H9 (cell line): ENCODE results near the gene MCFD2. TPM values are rescaled to one million over a fixed set of nuclear protein-coding genes. Genes with fewer than 3 reads are reported as not detected.

ENCODE experiments used
- DNase-seq: peaks from one replicate; pipeline ENCODE4 v3.0.0-alpha.2; 2017
- H2AFZ ChIP-seq: one replicate; pipeline ENCODE4 v1.6.1; 2013; ENCODE audit warnings: mild to moderate bottlenecking, low read length, control low read depth, moderate library complexity
- H2AK5ac ChIP-seq: 2 replicates; pipeline ENCODE4 v1.6.1; 2013; ENCODE audit warnings: low read length, control low read depth, mixed read lengths; ENCODE audit not compliant: insufficient read length
- H2BK120ac ChIP-seq: one replicate; pipeline ENCODE4 v1.6.1; 2013; ENCODE audit warnings: low read depth, mild to moderate bottlenecking, low read length, control low read depth, inconsistent platforms; ENCODE audit not compliant: poor library complexity, severe bottlenecking
- H2BK12ac ChIP-seq: 2 replicates; pipeline ENCODE4 v1.6.1; 2013; ENCODE audit warnings: low read length, control low read depth, mixed read lengths, low read depth; ENCODE audit not compliant: insufficient read length
- H2BK15ac ChIP-seq: 2 replicates; pipeline ENCODE4 v1.6.1; 2013; ENCODE audit warnings: low read depth, low read length, control low read depth
- H2BK20ac ChIP-seq: one replicate; pipeline ENCODE4 v1.6.1; 2013; ENCODE audit warnings: low read depth, mild to moderate bottlenecking, low read length, control low read depth, inconsistent platforms; ENCODE audit not compliant: poor library complexity, severe bottlenecking
- H2BK5ac ChIP-seq: 2 replicates; pipeline ENCODE4 v1.6.1; 2013; ENCODE audit warnings: low read length, control low read depth, mixed read lengths; ENCODE audit not compliant: insufficient read length
- H3K14ac ChIP-seq: 2 replicates; pipeline ENCODE4 v1.6.1; 2013; ENCODE audit warnings: low read length, control low read depth; ENCODE audit not compliant: insufficient read depth
- H3K18ac ChIP-seq: 2 replicates; pipeline ENCODE4 v1.6.1; 2013; ENCODE audit warnings: low read depth, mild to moderate bottlenecking, mixed read lengths, low read length, control low read depth; ENCODE audit not compliant: insufficient read length
- H3K23ac ChIP-seq: 2 replicates; pipeline ENCODE4 v1.6.1; 2013; ENCODE audit warnings: low read length, control low read depth, mixed read lengths, low read depth; ENCODE audit not compliant: insufficient read length
- H3K23me2 ChIP-seq: 2 replicates; pipeline ENCODE4 v1.6.1; 2013; ENCODE audit warnings: low read depth, mild to moderate bottlenecking, mixed read lengths, low read length, control low read depth; ENCODE audit not compliant: insufficient read length, poor library complexity, severe bottlenecking
- H3K27ac ChIP-seq: 2 replicates; pipeline ENCODE4 v1.5.1; 2013; ENCODE audit warnings: low read length, control low read depth, mixed read lengths, low read depth; ENCODE audit not compliant: insufficient read length
- H3K27me3 ChIP-seq: 2 replicates; pipeline ENCODE4 v1.6.1; 2013; ENCODE audit warnings: low read length, control low read depth, inconsistent platforms; ENCODE audit not compliant: insufficient read depth
- H3K4ac ChIP-seq: 2 replicates; pipeline ENCODE4 v1.6.1; 2013; ENCODE audit warnings: low read depth, mild to moderate bottlenecking, control low read depth, inconsistent platforms, low read length, moderate library complexity
- H3K4me1 ChIP-seq: 2 replicates; pipeline ENCODE4 v1.6.1; 2013; ENCODE audit warnings: low read length, control low read depth, inconsistent platforms; ENCODE audit not compliant: insufficient read depth
- H3K4me2 ChIP-seq: 2 replicates; pipeline ENCODE4 v1.6.1; 2013; ENCODE audit warnings: low read length, control low read depth, mixed read lengths; ENCODE audit not compliant: insufficient read length, insufficient read depth
- H3K56ac ChIP-seq: 2 replicates; pipeline ENCODE4 v1.6.1; 2013; ENCODE audit warnings: low read depth, mild to moderate bottlenecking, mixed read lengths, low read length, control low read depth; ENCODE audit not compliant: insufficient read length
- H3K79me1 ChIP-seq: 2 replicates; pipeline ENCODE4 v1.6.1; 2013; ENCODE audit warnings: low read depth, mild to moderate bottlenecking, moderate library complexity, low read length, control low read depth, inconsistent platforms; ENCODE audit not compliant: insufficient read depth, poor library complexity, severe bottlenecking
- H3K79me2 ChIP-seq: 2 replicates; pipeline ENCODE4 v1.6.1; 2013; ENCODE audit warnings: low read length, control low read depth, inconsistent platforms; ENCODE audit not compliant: insufficient read depth
- H3K9ac ChIP-seq: 2 replicates; pipeline ENCODE4 v1.6.1; 2013; ENCODE audit warnings: low read length, control low read depth, mixed read lengths; ENCODE audit not compliant: insufficient read length; ENCODE audit errors: extremely low read depth
- H3K9me3 ChIP-seq: one replicate; pipeline ENCODE4 v1.6.1; 2013; ENCODE audit warnings: low read depth, low read length, inconsistent platforms; ENCODE audit not compliant: control insufficient read depth
- H3T11ph ChIP-seq: one replicate; pipeline ENCODE4 v1.6.1; 2013; ENCODE audit warnings: mild to moderate bottlenecking, low read length, control low read depth, inconsistent platforms
- H4K20me1 ChIP-seq: one replicate; pipeline ENCODE4 v1.6.1; 2013; ENCODE audit not compliant: control insufficient read depth, insufficient read length, insufficient read depth
- H4K5ac ChIP-seq: 2 replicates; pipeline ENCODE4 v1.6.1; 2013; ENCODE audit warnings: low read depth, mild to moderate bottlenecking, mixed read lengths, low read length, control low read depth; ENCODE audit not compliant: insufficient read length
- H4K8ac ChIP-seq: replicated peaks from 2 replicates; pipeline ENCODE4 v1.6.1; 2013; ENCODE audit warnings: low read length, control low read depth, mixed read lengths, low read depth; ENCODE audit not compliant: insufficient read length
- H4K91ac ChIP-seq: 2 replicates; pipeline ENCODE4 v1.6.1; 2013; ENCODE audit warnings: low read depth, mild to moderate bottlenecking, moderate library complexity, mixed read lengths, low read length, control low read depth; ENCODE audit not compliant: insufficient read length
- H3K27ac Mint-ChIP-seq, 3 experiments: 2 replicates in 2 of 3; 3 replicates in 1 of 3; pipeline ENCODE4 v1.8.0; 2020 to 2021; ENCODE audit warnings: mixed read lengths in 3 of 3, mild to moderate bottlenecking in 1 of 3, moderate library complexity in 1 of 3
- H3K27me3 Mint-ChIP-seq: 2 replicates; pipeline ENCODE4 v1.8.0; 2021; ENCODE audit warnings: low read depth, mild to moderate bottlenecking, moderate library complexity, mixed read lengths
- H3K36me3 Mint-ChIP-seq, 3 experiments: 2 replicates in 2 of 3; 3 replicates in 1 of 3; pipeline ENCODE4 v1.8.0; 2020 to 2021; ENCODE audit warnings: low read depth in 3 of 3, mixed read lengths in 3 of 3; ENCODE audit not compliant: insufficient read depth in 1 of 3
- H3K4me1 Mint-ChIP-seq, 2 experiments: 2 replicates each; pipeline ENCODE4 v1.8.0; 2020; ENCODE audit warnings: mixed read lengths in 2 of 2
- H3K4me3 Mint-ChIP-seq, 2 experiments: 2 replicates in 1 of 2; 3 replicates in 1 of 2; pipeline ENCODE4 v1.8.0; 2020 to 2021; ENCODE audit warnings: mild to moderate bottlenecking in 2 of 2, mixed read lengths in 2 of 2, moderate library complexity in 1 of 2
- H3K9me3 Mint-ChIP-seq, 2 experiments: 2 replicates in 1 of 2; 3 replicates in 1 of 2; pipeline ENCODE4 v1.8.0; 2020; ENCODE audit warnings: mild to moderate bottlenecking in 2 of 2, mixed read lengths in 2 of 2, moderate library complexity in 1 of 2
- WGBS: extraction: QIAGEN DNeasy Blood & Tissue Kit; methylation state at CpG from one replicate; pipeline ENCODE4 v1.1.7; 2013; ENCODE audit warnings: missing lambda C conversion rate, low lambda C conversion rate, mixed read lengths; ENCODE audit not compliant: insufficient read length; ENCODE audit errors: extremely low coverage; 5-methylcytosine and 5-hydroxymethylcytosine counted together
- total RNA-seq: library from RNA; stranded (reverse); gene quantifications from 2 replicates; pipeline ENCODE4 v1.2.1, GENCODE V29; 2021
- TF ChIP-seq, protein P1 (sequence below): fragments of 200-600 bp; sonication (generic); conservative IDR thresholded peaks from 3 replicates; pipeline ENCODE4 v1.8.0; 2021; ENCODE audit warnings: antibody characterized with exemption, mild to moderate bottlenecking

Gene MCFD2
- total RNA-seq, 1 experiment from 2014 or later, result 64.6 TPM

DNA sequence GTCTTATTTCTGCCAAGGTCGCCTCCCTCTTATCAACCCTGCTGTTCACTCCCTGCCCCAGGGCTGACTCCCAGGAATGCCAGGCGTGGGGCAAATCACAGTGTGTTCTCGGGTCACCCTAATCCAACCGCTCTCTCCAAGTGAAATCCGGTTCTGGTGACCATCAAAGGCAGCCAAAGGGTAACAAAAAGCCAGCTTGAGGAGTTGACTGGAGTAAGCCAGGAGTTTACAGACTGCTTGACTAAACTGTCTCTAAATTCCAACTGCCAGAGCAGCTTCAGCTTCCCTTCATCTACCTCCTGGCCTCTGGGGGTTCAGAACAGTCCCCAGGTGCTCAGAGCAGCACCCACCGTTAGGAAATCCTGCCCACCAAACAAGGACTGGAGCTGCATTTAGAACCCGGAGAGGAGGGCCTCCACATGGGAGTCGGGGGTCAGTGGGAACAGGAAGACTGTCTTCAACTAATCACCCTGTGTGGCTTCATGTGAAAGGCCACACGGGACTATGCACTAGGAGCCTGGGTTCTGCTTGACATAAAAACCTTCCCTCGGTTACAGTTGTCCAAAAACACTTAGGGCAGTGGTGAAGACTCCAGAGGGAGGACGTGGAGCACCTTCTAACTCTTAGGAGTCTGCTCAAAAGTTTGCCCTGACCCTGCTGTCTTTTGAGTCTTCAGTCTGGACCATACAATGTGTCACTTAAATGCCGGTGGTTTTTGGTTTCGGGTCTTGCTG lies 24.2 kb upstream of the MCFD2 start:
- no peaks in the 10 kb centered on the region for H3K9me3 ChIP-seq
- H2BK20ac ChIP-seq, result no peak overlapping the region
- H3K4me1 ChIP-seq, result no peaks in the 10 kb centered on the region; the same call in 1 of the 2 replicates
- H2AFZ ChIP-seq, result no peak overlapping the region
- H4K5ac ChIP-seq, result no peak overlapping the region
- peaks cover 16% of the 10 kb centered on the region for H3K23me2 ChIP-seq
- no peak overlapping the region; the same call in 1 of the 2 replicates for H3K14ac ChIP-seq
- peaks cover 29 to 30% of the 10 kb centered on the region in 2 experiments for H3K4me1 Mint-ChIP-seq
- H3K9ac ChIP-seq, result no peak overlapping the region
- DNase-seq, result no peak
- no peaks in the 10 kb centered on the region for H3K79me1 ChIP-seq
- H2BK15ac ChIP-seq, result no peak overlapping the region
- H3K27me3 ChIP-seq, result no peaks in the 10 kb centered on the region; the same call in 1 of the 2 replicates
- H3K4me3 Mint-ChIP-seq, result peak overlapping the region; percentile 67 to 85
- no peak overlapping the region for H2BK120ac ChIP-seq
- no peak overlapping the region for H2AK5ac ChIP-seq
- no peak overlapping the region for H3K56ac ChIP-seq
- H4K20me1 ChIP-seq, result no peaks in the 10 kb centered on the region
- WGBS, result no CpG with 5 or more reads among the region's 13 CpGs
- no peak overlapping the region for H3K23ac ChIP-seq
- H3K27ac ChIP-seq, result no peak overlapping the region
- no peak overlapping the region; a peak in 1 of 7 replicates for H3K27ac Mint-ChIP-seq
- H2BK12ac ChIP-seq, result no peak overlapping the region
- no peak overlapping the region for H2BK5ac ChIP-seq
- H3K4me2 ChIP-seq, result peak overlapping the region; percentile 56
- no peaks in the 10 kb centered on the region for H3K36me3 Mint-ChIP-seq
- H3K4ac ChIP-seq, result no peak overlapping the region
- TF ChIP-seq, protein P1, sequence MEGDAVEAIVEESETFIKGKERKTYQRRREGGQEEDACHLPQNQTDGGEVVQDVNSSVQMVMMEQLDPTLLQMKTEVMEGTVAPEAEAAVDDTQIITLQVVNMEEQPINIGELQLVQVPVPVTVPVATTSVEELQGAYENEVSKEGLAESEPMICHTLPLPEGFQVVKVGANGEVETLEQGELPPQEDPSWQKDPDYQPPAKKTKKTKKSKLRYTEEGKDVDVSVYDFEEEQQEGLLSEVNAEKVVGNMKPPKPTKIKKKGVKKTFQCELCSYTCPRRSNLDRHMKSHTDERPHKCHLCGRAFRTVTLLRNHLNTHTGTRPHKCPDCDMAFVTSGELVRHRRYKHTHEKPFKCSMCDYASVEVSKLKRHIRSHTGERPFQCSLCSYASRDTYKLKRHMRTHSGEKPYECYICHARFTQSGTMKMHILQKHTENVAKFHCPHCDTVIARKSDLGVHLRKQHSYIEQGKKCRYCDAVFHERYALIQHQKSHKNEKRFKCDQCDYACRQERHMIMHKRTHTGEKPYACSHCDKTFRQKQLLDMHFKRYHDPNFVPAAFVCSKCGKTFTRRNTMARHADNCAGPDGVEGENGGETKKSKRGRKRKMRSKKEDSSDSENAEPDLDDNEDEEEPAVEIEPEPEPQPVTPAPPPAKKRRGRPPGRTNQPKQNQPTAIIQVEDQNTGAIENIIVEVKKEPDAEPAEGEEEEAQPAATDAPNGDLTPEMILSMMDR, result no peak
- H4K91ac ChIP-seq, result no peak overlapping the region
- no peak overlapping the region for H3K18ac ChIP-seq
- H3K79me2 ChIP-seq, result no peaks in the 10 kb centered on the region
- H4K8ac ChIP-seq, result no peak overlapping the region
- no peaks in the 10 kb centered on the region; a peak in 1 of 5 replicates for H3K9me3 Mint-ChIP-seq
- peaks cover 25% of the 10 kb centered on the region for H3K27me3 Mint-ChIP-seq
- no peak overlapping the region for H3T11ph ChIP-seq
